ENCODE results near the gene USP35.
"Not testable (repeated sequence)": the region's sequence is repeated elsewhere in the genome, so short reads cannot be mapped to it uniquely, and the experiment has no call there.

Gene USP35

GRCh38 chr11:78168539-78169477, 19.9 kb upstream of the USP35 start:
- no peak for DNase-seq (ENCODE audit: low read depth in 2 of 2)

- no peak for DNase-seq (ENCODE audit: low read depth in 2 of 2)
Measured at GRCh38 chr11:78170413-78170812, 18.3 kb upstream of the USP35 start.

DNA sequence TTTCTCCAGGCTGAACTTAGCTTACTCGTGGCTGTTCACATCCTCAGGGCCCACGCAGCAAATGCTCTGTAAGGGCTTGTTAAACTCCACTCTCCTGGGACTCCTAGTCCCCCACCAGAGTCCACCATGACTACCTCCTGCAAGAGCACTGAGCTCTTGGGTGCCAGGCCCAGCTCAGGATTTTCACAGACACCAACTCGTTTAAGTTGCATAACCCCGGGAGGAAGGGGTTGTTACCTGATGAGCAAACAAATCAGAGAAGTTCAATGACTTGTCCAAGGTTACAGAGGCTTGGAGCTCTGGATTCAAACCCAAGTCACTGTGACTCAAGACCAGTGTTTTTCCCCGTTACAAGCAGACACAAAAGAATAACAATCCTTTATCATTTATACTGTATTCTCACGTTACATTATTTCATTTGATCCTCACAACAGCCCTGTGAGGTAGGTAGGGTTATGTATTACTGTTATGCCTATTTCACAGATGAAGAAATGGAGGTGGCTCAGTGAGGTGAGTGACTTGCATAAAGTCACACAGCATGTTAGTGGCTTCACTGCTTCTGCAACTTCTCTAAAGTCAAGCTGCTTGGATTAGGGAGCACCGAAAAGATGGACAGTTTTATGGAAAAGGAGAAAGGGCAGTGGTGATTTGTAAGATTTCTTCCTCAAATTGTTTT, 17.7 kb upstream of the USP35 start:
- no peak for DNase-seq (ENCODE audit: low read depth in 2 of 2)

DNA sequence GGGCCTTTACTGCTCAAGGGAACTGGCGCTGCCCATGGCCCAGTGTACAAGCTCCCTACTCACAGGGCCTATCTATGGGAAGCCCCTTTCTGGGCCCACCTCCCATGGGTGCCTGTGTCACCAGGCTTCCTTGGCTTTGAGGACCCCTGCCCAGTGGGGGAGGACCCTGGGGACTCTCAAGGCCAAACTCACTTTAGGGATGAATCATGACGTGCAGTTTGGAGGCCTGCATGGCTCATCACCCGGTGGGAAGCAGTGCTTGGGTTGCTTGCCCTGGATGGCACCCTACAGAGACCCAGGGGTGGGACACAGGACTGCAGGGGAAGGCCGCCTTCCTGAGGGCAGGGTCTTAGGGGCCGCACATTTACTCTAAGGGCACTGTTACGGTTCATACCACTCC, 16.8 kb upstream of the USP35 start:
- no peak for DNase-seq (ENCODE audit: low read depth in 2 of 2)

DNA sequence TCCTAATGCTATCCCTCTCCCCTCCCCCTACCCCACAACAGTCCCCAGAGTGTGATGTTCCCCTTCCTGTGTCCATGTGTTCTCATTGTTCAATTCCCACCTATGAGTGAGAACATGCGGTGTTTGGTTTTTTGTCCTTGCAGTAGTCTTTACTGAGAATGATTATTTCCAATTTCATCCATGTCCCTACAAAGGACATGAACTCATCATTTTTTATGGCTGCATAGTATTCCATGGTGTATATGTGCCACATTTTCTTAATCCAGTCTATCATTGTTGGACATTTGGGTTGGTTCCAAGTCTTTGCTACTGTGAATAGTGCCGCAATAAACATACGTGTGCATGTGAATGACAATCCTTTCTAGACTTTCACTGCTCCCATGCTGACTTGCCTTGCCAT, 12.9 kb upstream of the USP35 start:
- DNase-seq (ENCODE audit: low read depth in 2 of 2) = not testable (repeated sequence)

GRCh38 chr11:78176605-78177141, 12.0 kb upstream of the USP35 start:
- DNase-seq (ENCODE audit: low read depth in 2 of 2) = no peak

GRCh38 chr11:78177216-78177615, 11.5 kb upstream of the USP35 start:
- no peak for DNase-seq (ENCODE audit: low read depth in 2 of 2)

GRCh38 chr11:78179459-78180071, 9.2 kb upstream of the USP35 start:
- no peak for DNase-seq (ENCODE audit: low read depth in 2 of 2)

- no peak for DNase-seq (ENCODE audit: low read depth in 2 of 2)
Measured at GRCh38 chr11:78180751-78181150, 8.0 kb upstream of the USP35 start.

DNA sequence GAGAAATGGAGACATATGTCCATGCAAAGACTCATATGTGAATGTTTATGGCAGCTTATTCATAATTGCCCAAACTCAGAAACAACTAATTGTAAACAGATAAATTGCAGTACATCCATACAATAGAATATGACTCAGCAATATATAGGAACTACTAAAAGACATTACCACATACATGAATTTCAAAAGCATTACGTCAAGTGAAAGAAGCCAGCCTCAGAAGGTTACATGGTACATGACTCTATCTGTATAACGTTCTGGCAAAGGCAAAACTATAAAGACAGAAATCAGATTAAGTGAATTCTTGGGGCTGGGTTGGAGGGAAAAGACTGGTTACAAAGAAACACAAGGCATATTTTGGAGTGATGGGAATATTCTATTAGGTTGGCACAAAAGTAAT, 7.5 kb upstream of the USP35 start:
- no peak for DNase-seq (ENCODE audit: low read depth in 2 of 2)

- DNase-seq (ENCODE audit: low read depth in 2 of 2) = peak; percentile 77 to 79
Measured at GRCh38 chr11:78187366-78188285, 1.1 kb upstream of the USP35 start.

- DNase-seq (ENCODE audit: low read depth in 2 of 2) = no peak
Measured at GRCh38 chr11:78189174-78189724, 530 bp downstream of the USP35 start.

- no peak for DNase-seq (ENCODE audit: low read depth in 2 of 2)
Measured at GRCh38 chr11:78189851-78190250, 1.1 kb downstream of the USP35 start.

GRCh38 chr11:78190374-78190773, 1.7 kb downstream of the USP35 start:
- DNase-seq (ENCODE audit: low read depth in 2 of 2) = no peak

- DNase-seq (ENCODE audit: low read depth in 2 of 2) = no peak
Measured at GRCh38 chr11:78190871-78191538, 2.3 kb downstream of the USP35 start.

DNA sequence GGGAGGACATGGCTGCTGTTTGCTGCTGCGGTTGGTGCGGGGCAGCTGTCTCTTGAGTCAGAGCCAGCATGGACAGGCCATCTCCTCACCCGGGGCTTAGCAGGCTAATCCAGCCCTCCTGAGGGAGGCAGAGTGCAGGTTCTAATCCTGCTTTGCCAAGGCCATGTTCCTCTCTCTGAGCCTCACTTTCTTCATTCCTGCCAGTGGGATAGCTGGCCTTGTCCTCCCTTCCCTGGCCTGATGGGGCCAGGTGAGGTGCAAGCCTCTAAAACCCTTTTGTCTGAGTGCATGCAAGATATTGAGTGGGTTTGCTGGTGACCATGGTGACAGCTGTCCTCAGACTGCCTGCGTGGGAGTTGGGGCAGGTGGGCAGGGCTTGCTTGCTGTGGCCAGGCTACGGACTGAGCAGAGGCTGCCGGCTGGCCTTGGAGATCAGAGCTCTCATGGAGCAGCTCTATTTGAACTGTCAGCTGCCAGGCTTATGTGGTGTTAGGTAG, 3.6 kb downstream of the USP35 start:
- DNase-seq (ENCODE audit: low read depth in 2 of 2) = no peak

DNA sequence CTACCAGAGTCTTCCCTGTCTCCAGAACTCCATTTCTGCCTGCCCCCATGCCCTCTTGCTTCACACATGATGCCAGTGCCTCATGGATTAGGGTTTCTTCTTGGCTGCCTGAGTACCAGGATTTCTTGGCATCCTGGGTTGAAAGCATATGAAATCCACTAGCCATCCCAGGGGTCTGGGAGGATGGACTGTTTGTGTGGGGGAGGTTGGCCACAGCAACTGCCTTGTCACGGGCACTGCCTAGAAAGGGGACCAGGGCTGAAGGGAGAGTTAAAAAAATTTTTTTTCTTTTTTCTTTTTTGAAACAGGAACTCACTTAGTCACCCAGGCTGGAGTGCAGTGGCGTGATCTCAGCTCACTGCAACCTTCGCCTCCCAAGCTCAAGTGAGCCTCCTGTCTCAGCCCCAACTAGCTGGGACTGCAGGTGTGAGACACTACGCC, 4.2 kb downstream of the USP35 start:
- no peak for DNase-seq (ENCODE audit: low read depth in 2 of 2)

DNA sequence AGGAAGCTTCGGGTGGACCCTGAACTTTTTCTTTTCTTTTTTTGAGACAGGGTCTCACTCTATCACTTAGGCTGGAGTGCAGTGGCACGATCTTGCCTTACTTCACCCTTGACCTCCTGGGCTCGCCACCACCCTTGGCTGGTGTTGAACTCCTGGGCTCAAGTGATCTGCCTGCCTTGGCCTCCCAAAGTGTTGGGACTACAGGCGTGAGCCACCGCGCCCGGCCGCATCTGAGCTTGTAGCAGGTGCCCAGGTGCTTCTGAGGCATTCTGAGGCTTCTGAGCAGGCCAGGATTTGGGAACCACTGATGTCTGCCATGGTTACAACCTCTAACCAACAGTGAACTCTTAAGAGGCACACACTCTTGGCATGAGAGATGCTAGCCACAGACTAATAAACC, 5.1 kb downstream of the USP35 start:
- no peak for DNase-seq (ENCODE audit: low read depth in 2 of 2)

DNA sequence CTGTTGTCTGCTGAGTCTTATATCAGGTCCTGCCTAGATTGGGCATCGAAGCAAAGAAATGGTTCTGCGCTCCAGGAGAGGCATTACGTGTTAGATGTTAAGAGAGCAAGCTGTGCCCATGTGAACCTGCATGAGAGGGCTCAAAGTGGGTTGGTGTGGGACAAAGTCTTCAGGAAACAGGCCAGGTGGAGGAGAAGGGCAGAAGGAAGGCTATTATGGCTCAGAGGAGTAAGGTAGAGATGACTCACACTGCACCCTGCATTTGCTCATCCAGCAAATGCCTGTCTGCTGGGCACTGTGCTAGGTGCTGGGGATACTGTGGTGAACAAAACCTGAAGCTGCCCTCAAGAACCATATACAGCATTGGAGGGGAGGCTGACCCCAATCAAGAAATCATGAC, 5.8 kb downstream of the USP35 start:
- no peak for DNase-seq (ENCODE audit: low read depth in 2 of 2)

GRCh38 chr11:78195917-78196560, 7.3 kb downstream of the USP35 start:
- no peak for DNase-seq (ENCODE audit: low read depth in 2 of 2)
